Ishikawa (cell line): Measurements from ENCODE around the gene OVOL3.

Experiments
- CEBPB ChIP-seq: IDR thresholded peaks from 2 replicates; pipeline ENCODE4 v1.6.1; 2012
- CREB1 ChIP-seq: IDR thresholded peaks from 2 replicates; pipeline ENCODE4 v1.6.1; 2012; ENCODE audit warnings: low read depth
- EP300 ChIP-seq: IDR thresholded peaks from 2 replicates; pipeline ENCODE4 v1.6.1; 2012; ENCODE audit warnings: borderline replicate concordance
- FOXM1 ChIP-seq: IDR thresholded peaks from 2 replicates; pipeline ENCODE4 v1.6.1; 2012; ENCODE audit warnings: low read depth, borderline replicate concordance
- NFIC ChIP-seq: IDR thresholded peaks from 2 replicates; pipeline ENCODE4 v1.6.1; 2012
- RAD21 ChIP-seq: IDR thresholded peaks from 2 replicates; pipeline ENCODE4 v1.6.1; 2012; ENCODE audit warnings: low read depth
- TAF1 ChIP-seq: IDR thresholded peaks from 2 replicates; pipeline ENCODE4 v1.6.1; 2012; ENCODE audit warnings: low read depth, mild to moderate bottlenecking
- YY1 ChIP-seq: IDR thresholded peaks from 2 replicates; pipeline ENCODE4 v1.6.1; 2012; ENCODE audit warnings: low read depth
- TF ChIP-seq, protein P1 (sequence below): IDR thresholded peaks from 2 replicates; pipeline ENCODE4 v1.6.1; 2012; ENCODE audit warnings: low read depth, mild to moderate bottlenecking
- TF ChIP-seq, protein P2 (sequence below): IDR thresholded peaks from 2 replicates; pipeline ENCODE4 v1.6.1; 2012

DNA sequence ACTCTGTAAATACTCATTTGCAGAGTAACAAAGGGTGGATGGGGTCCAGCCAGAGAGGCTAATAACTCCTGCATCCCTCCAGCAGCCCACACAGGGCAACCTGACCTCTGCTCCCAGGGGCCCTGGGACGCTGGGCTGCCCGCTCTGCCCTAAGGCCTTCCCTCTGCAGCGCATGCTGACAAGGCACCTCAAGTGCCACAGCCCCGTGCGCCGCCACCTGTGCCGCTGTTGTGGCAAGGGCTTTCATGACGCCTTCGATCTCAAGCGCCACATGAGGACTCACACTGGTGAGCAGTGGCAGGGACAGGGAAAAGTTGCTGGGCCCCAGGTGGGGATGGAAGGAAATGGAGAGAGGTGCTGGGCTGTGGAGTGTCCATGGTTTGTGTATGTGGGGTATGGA is 1.7 kb downstream of the OVOL3 start:
- no peak for TF ChIP-seq TAF1
- no peak for TF ChIP-seq FOXM1
- TF ChIP-seq RAD21 = no peak
- no peak for TF ChIP-seq CEBPB
- TF ChIP-seq CREB1 = no peak
- TF ChIP-seq, protein P1, sequence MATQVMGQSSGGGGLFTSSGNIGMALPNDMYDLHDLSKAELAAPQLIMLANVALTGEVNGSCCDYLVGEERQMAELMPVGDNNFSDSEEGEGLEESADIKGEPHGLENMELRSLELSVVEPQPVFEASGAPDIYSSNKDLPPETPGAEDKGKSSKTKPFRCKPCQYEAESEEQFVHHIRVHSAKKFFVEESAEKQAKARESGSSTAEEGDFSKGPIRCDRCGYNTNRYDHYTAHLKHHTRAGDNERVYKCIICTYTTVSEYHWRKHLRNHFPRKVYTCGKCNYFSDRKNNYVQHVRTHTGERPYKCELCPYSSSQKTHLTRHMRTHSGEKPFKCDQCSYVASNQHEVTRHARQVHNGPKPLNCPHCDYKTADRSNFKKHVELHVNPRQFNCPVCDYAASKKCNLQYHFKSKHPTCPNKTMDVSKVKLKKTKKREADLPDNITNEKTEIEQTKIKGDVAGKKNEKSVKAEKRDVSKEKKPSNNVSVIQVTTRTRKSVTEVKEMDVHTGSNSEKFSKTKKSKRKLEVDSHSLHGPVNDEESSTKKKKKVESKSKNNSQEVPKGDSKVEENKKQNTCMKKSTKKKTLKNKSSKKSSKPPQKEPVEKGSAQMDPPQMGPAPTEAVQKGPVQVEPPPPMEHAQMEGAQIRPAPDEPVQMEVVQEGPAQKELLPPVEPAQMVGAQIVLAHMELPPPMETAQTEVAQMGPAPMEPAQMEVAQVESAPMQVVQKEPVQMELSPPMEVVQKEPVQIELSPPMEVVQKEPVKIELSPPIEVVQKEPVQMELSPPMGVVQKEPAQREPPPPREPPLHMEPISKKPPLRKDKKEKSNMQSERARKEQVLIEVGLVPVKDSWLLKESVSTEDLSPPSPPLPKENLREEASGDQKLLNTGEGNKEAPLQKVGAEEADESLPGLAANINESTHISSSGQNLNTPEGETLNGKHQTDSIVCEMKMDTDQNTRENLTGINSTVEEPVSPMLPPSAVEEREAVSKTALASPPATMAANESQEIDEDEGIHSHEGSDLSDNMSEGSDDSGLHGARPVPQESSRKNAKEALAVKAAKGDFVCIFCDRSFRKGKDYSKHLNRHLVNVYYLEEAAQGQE = no peak
- no peak for TF ChIP-seq EP300
- no peak for TF ChIP-seq YY1
- TF ChIP-seq NFIC = no peak
- TF ChIP-seq, protein P2, sequence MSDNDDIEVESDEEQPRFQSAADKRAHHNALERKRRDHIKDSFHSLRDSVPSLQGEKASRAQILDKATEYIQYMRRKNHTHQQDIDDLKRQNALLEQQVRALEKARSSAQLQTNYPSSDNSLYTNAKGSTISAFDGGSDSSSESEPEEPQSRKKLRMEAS = no peak
